Chondrocyte (in vitro differentiated cells): Measurements from ENCODE around the gene CRYGB. TPM values are rescaled to one million over a fixed set of nuclear protein-coding genes. Genes with fewer than 3 reads are reported as not detected.

Source experiments
- DNase-seq: peaks from one replicate; pipeline ENCODE4 v3.0.0; 2021; ENCODE audit warnings: mixed read lengths, low spot score
- H3K27ac Mint-ChIP-seq: one replicate; pipeline ENCODE4 v1.8.0; 2021; ENCODE audit warnings: mild to moderate bottlenecking, moderate library complexity, mixed read lengths; ENCODE audit not compliant: unreplicated experiment
- H3K27me3 Mint-ChIP-seq: 2 replicates; pipeline ENCODE4 v1.8.0; 2021; ENCODE audit warnings: low read depth, mixed read lengths
- H3K36me3 Mint-ChIP-seq: 2 replicates; pipeline ENCODE4 v1.8.0; 2021; ENCODE audit warnings: low read depth, mixed read lengths
- H3K4me1 Mint-ChIP-seq: 2 replicates; pipeline ENCODE4 v1.8.0; 2021; ENCODE audit warnings: low read depth, mild to moderate bottlenecking, mixed read lengths
- H3K4me3 Mint-ChIP-seq: one replicate; pipeline ENCODE4 v1.8.0; 2021; ENCODE audit warnings: mild to moderate bottlenecking, moderate library complexity, mixed read lengths; ENCODE audit not compliant: unreplicated experiment
- H3K9me3 Mint-ChIP-seq: 2 replicates; pipeline ENCODE4 v1.8.0; 2021; ENCODE audit warnings: low read depth, mixed read lengths
- total RNA-seq: library from RNA; stranded (reverse); gene quantifications from 3 replicates; pipeline ENCODE4 v1.2.1, GENCODE V29; 2021
- TF ChIP-seq, protein P1 (sequence below): fragments of 200-600 bp; sonication (generic); IDR thresholded peaks from 2 replicates; pipeline ENCODE4 v1.5.0; 2021; ENCODE audit warnings: antibody characterized with exemption, mild to moderate bottlenecking, moderate library complexity

The CRYGB gene
- total RNA-seq, 1 donor from 2014 or later: not detected

DNA sequence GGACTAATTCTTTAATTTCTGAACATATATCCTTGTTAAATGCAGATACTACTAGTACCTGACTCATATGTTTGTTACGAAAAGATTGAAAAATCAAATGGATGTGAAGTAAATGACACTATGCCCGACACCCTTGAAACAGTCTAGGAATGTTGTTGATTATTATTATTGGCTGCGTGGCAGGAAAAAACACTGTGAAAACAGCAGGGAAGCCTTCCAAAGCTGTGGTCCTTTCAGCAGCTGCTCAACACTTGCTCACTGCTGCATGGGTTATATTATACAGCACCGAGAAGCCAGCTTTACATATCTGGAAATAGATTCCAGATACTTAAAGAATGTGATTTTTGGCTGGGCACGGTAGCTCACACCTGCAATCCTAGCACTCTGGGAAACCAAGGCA lies 48.2 kb downstream of the CRYGB start:
- H3K4me1 Mint-ChIP-seq: peaks cover 14% of the 10 kb centered on the region
- no peak for DNase-seq
- TF ChIP-seq, protein P1, sequence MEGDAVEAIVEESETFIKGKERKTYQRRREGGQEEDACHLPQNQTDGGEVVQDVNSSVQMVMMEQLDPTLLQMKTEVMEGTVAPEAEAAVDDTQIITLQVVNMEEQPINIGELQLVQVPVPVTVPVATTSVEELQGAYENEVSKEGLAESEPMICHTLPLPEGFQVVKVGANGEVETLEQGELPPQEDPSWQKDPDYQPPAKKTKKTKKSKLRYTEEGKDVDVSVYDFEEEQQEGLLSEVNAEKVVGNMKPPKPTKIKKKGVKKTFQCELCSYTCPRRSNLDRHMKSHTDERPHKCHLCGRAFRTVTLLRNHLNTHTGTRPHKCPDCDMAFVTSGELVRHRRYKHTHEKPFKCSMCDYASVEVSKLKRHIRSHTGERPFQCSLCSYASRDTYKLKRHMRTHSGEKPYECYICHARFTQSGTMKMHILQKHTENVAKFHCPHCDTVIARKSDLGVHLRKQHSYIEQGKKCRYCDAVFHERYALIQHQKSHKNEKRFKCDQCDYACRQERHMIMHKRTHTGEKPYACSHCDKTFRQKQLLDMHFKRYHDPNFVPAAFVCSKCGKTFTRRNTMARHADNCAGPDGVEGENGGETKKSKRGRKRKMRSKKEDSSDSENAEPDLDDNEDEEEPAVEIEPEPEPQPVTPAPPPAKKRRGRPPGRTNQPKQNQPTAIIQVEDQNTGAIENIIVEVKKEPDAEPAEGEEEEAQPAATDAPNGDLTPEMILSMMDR: no peak
- H3K27me3 Mint-ChIP-seq: no peaks in the 10 kb centered on the region
- no peaks in the 10 kb centered on the region for H3K9me3 Mint-ChIP-seq
- H3K27ac Mint-ChIP-seq: no peak overlapping the region
- H3K4me3 Mint-ChIP-seq: no peak overlapping the region
- no peaks in the 10 kb centered on the region for H3K36me3 Mint-ChIP-seq

DNA sequence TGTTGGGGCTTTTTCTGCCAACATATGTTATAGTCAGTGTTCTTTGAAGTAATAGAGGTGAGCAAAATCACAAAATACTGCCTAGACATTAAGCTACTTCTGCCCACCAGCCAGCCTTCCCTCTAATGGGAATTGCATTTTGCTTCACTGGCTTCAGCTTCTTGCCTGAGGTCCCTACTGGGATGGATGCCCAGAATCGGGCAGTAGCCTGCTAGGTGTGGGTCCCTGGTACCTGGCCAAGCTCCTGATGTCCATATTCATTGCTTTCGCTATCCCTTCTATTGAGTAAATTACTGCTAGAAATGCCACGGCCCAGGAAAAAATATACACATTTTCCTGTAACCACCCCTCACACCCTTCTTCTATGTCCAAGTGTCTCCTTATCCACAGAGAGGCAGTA lies 48.6 kb downstream of the CRYGB start:
- TF ChIP-seq, protein P1: no peak
- no peaks in the 10 kb centered on the region for H3K36me3 Mint-ChIP-seq
- peaks cover 14% of the 10 kb centered on the region for H3K4me1 Mint-ChIP-seq
- no peak overlapping the region for H3K27ac Mint-ChIP-seq
- no peaks in the 10 kb centered on the region for H3K27me3 Mint-ChIP-seq
- no peak for DNase-seq
- H3K9me3 Mint-ChIP-seq: no peaks in the 10 kb centered on the region
- no peak overlapping the region for H3K4me3 Mint-ChIP-seq

DNA sequence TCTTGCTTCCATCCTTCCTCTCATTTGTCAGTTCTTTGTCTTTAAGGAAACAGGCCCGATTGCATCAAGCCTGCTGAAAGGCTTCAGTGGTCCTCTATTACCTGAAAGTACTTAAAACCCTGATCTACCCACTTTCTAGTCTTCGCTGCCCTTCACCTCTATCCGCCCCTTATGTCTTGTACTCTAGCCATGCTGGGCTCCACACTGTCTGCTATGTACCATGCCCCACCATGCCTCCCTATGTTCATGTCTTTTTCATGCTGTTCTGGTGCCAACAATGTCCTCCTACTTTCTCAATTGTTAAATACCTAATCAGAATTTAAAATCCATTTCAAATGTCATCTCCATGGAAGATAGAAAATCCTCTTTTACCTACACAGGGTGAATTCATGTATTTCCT lies 49.9 kb downstream of the CRYGB start:
- TF ChIP-seq, protein P1: no peak
- DNase-seq: no peak
- Mint-ChIP-seq H3K9me3 (no peaks in the 10 kb centered on the region), H3K36me3 (no peaks in the 10 kb centered on the region), H3K4me1 (peaks cover 10% of the 10 kb centered on the region), H3K4me3 (no peak overlapping the region), H3K27me3 (peaks cover 2% of the 10 kb centered on the region), H3K27ac (no peak overlapping the region)

DNA sequence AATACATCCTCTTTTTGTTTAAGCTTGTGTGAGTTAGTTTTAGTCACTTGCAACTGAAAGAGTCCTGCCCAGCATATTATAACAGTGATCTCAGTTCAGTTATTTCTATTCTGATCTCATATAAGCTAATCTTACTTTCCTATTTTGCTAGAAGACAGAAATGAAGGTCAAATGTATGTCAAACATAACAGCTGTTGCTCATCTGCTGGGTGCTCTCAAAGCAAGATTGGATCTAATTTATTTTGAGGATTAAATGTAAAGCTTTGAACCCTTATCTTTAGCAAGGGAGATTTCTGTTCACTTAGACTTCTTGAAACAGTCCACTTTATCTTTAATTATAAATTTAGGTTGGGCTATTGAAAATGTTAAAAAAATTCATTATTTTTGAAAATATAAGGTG lies 52.8 kb downstream of the CRYGB start:
- H3K4me3 Mint-ChIP-seq: no peak overlapping the region
- peaks cover 4% of the 10 kb centered on the region for H3K9me3 Mint-ChIP-seq
- no peak for DNase-seq
- no peaks in the 10 kb centered on the region for H3K36me3 Mint-ChIP-seq
- no peak overlapping the region for H3K27ac Mint-ChIP-seq
- TF ChIP-seq, protein P1: no peak
- H3K27me3 Mint-ChIP-seq: peaks cover 2% of the 10 kb centered on the region
- H3K4me1 Mint-ChIP-seq: peaks cover 8% of the 10 kb centered on the region

Other genes with a start within 250 kb of the CRYGB start
- 8.7 to 12.9 TPM (median 9.1 TPM) in 3 replicates for gene PLEKHM3, start 120.6 kb downstream of the CRYGB start, total RNA-seq
- gene CRYGD, start 21.6 kb downstream of the CRYGB start, total RNA-seq: not detected in 3 replicates
- gene CRYGC, start 16.3 kb downstream of the CRYGB start, total RNA-seq: not detected in 3 replicates
- gene CRYGA, start 17.4 kb upstream of the CRYGB start, total RNA-seq: not detected in 3 replicates
- not detected in 3 replicates for gene C2orf80, start 43.9 kb upstream of the CRYGB start, total RNA-seq
- 68.5 to 78.2 TPM (median 75.9 TPM) in 3 replicates for gene IDH1, start 108.9 kb upstream of the CRYGB start, total RNA-seq
- 24.7 to 29.3 TPM (median 28.3 TPM) in 3 replicates for gene PIKFYVE, start 120.1 kb upstream of the CRYGB start, total RNA-seq